Liver (tissue), 9 donors: ENCODE measurements around the gene CIDEB. TPM values are rescaled to one million over a fixed set of nuclear protein-coding genes. Genes with fewer than 3 reads are reported as not detected.

Experiments used
- DNase-seq: peaks from one replicate; pipeline ENCODE4 v3.0.0-alpha.2; 2017; ENCODE audit warnings: low spot score
- H3K27ac ChIP-seq, 2 donors: one replicate each; pipeline ENCODE4 v1.7.0; 2013; ENCODE audit warnings: inconsistent platforms in 2 of 2, low read length in 2 of 2, control low read depth in 1 of 2, low read depth in 1 of 2, mild to moderate bottlenecking in 1 of 2
- H3K27me3 ChIP-seq, 4 donors: one replicate each; pipeline versions ENCODE4 v1.6.1 to v1.7.0; 2013; ENCODE audit warnings: low read length in 3 of 4, inconsistent platforms in 1 of 4, mild to moderate bottlenecking in 1 of 4, moderate library complexity in 1 of 4; ENCODE audit not compliant: control insufficient read depth in 4 of 4, insufficient read depth in 4 of 4
- H3K36me3 ChIP-seq, 4 donors: one replicate each; pipeline versions ENCODE4 v1.6.1 to v1.7.0; 2013; ENCODE audit warnings: low read length in 3 of 4, mild to moderate bottlenecking in 3 of 4, low read depth in 1 of 4, moderate library complexity in 1 of 4; ENCODE audit not compliant: control insufficient read depth in 4 of 4, insufficient read depth in 3 of 4
- H3K4me1 ChIP-seq, 4 donors: one replicate each; pipeline versions ENCODE4 v1.6.1 to v1.7.0; 2013; ENCODE audit warnings: low read length in 3 of 4, mild to moderate bottlenecking in 3 of 4, moderate library complexity in 1 of 4; ENCODE audit not compliant: control insufficient read depth in 4 of 4, insufficient read depth in 4 of 4
- H3K4me3 ChIP-seq, 3 donors: one replicate each; pipeline versions ENCODE4 v1.6.1 to v1.7.0; 2013; ENCODE audit warnings: low read length in 3 of 3, control low read depth in 1 of 3, low read depth in 1 of 3, mild to moderate bottlenecking in 1 of 3
- H3K9ac ChIP-seq, 2 donors: one replicate each; pipeline ENCODE4 v1.7.0; 2013; ENCODE audit warnings: low read length in 2 of 2, mild to moderate bottlenecking in 2 of 2, moderate library complexity in 2 of 2, control low read depth in 1 of 2, low read depth in 1 of 2
- H3K9me3 ChIP-seq, 4 donors: one replicate each; pipeline versions ENCODE4 v1.6.1 to v1.7.0; 2013; ENCODE audit warnings: low read length in 3 of 4; ENCODE audit not compliant: control insufficient read depth in 4 of 4
- CTCF ChIP-seq: fragments of 150-350 bp; IDR thresholded peaks from 2 replicates; pipeline ENCODE4 v1.5.1; 2017; ENCODE audit warnings: improper control_type of control experiment, low read depth, low read length; ENCODE audit not compliant: missing input control
- EGR1 ChIP-seq, 2 donors: IDR thresholded peaks; 2 replicates each; pipeline ENCODE4 v1.6.1; 2016 to 2018; ENCODE audit warnings: antibody characterized with exemption in 2 of 2, low read depth in 2 of 2
- FOXA1 ChIP-seq: IDR thresholded peaks from 2 replicates; pipeline ENCODE4 v1.6.1; 2016; ENCODE audit warnings: antibody characterized with exemption
- FOXA2 ChIP-seq: IDR thresholded peaks from 2 replicates; pipeline ENCODE4 v1.6.1; 2016; ENCODE audit warnings: antibody characterized with exemption
- GABPA ChIP-seq, 2 donors: IDR thresholded peaks in 1 of 2; conservative IDR thresholded peaks in 1 of 2; 2 replicates each; pipeline ENCODE4 v1.6.1; 2016; ENCODE audit warnings: antibody characterized with exemption in 2 of 2, mild to moderate bottlenecking in 1 of 2, moderate library complexity in 1 of 2
- HNF4A ChIP-seq, 2 donors: conservative IDR thresholded peaks; 2 replicates each; pipeline ENCODE4 v1.6.1; 2016; ENCODE audit warnings: antibody characterized with exemption in 2 of 2, mild to moderate bottlenecking in 2 of 2
- HNF4G ChIP-seq: IDR thresholded peaks from 2 replicates; pipeline ENCODE4 v1.6.1; 2016; ENCODE audit warnings: antibody characterized with exemption
- JUND ChIP-seq, 2 donors: IDR thresholded peaks; 2 replicates each; pipeline ENCODE4 v1.6.1; 2016; ENCODE audit warnings: antibody characterized with exemption in 2 of 2
- MAX ChIP-seq: IDR thresholded peaks from 2 replicates; pipeline ENCODE4 v1.6.1; 2016; ENCODE audit warnings: antibody characterized with exemption
- NR2F2 ChIP-seq: IDR thresholded peaks from 2 replicates; pipeline ENCODE4 v1.6.1; 2016; ENCODE audit warnings: antibody characterized with exemption
- RAD21 ChIP-seq, 2 donors: IDR thresholded peaks; 2 replicates each; pipeline ENCODE4 v1.6.1; 2016; ENCODE audit warnings: antibody characterized with exemption in 2 of 2, mild to moderate bottlenecking in 2 of 2
- RXRA ChIP-seq, 2 donors: IDR thresholded peaks; 2 replicates each; pipeline ENCODE4 v1.6.1; 2017 to 2018; ENCODE audit warnings: antibody characterized with exemption in 2 of 2, mild to moderate bottlenecking in 1 of 2
- SP1 ChIP-seq: IDR thresholded peaks from 2 replicates; pipeline ENCODE4 v1.6.1; 2018; ENCODE audit warnings: antibody characterized with exemption, mild to moderate bottlenecking
- TAF1 ChIP-seq: conservative IDR thresholded peaks from 2 replicates; pipeline ENCODE4 v1.6.1; 2016; ENCODE audit warnings: antibody characterized with exemption, mild to moderate bottlenecking
- YY1 ChIP-seq: IDR thresholded peaks from 2 replicates; pipeline ENCODE4 v1.6.1; 2016; ENCODE audit warnings: antibody characterized with exemption, mild to moderate bottlenecking
- WGBS: extraction: QIAGEN DNeasy Blood & Tissue Kit; methylation state at CpG from one replicate; pipeline ENCODE4 v1.1.7; 2013; 5-methylcytosine and 5-hydroxymethylcytosine counted together
- polyA plus RNA-seq, 2 donors: library from polyadenylated mRNA; stranded (reverse) in 1 of 2; unstranded in 1 of 2; fragments of 200-250 nt in 1 of 2; fragments of >200 nt in 1 of 2; fragmentation: Nextera tagmentation in 1 of 2; extraction: Ambion mirVana in 1 of 2; gene quantifications; one replicate each; pipeline versions ENCODE4 v1.2.1 to v1.2.3, GENCODE V29; 2013 to 2015
- total RNA-seq, 2 donors: library from RNA; depleted of rRNA; stranded (reverse); fragments of >200 nt; gene quantifications; one replicate each; pipeline ENCODE4 v1.2.3, GENCODE V29; 2014
- TF ChIP-seq, protein P1 (sequence below): IDR thresholded peaks from 2 replicates; pipeline ENCODE4 v1.6.1; 2016; ENCODE audit warnings: antibody characterized with exemption, mild to moderate bottlenecking
- TF ChIP-seq, protein P2 (sequence below): IDR thresholded peaks from 2 replicates; pipeline ENCODE4 v1.6.1; 2016; ENCODE audit warnings: antibody characterized with exemption
- TF ChIP-seq, protein P3 (sequence below): IDR thresholded peaks from 2 replicates; pipeline ENCODE4 v1.6.1; 2016; ENCODE audit warnings: antibody characterized with exemption
- donor health status: healthy.
- donor health status: healthy.
- donor health status: healthy.
- donor health status: healthy.
- donor health status: healthy.

Gene CIDEB
- total RNA-seq (100 to 1,000 TPM in 1 of 2 donors, 10 to 100 TPM in 1; 32.1 to 142 TPM), polyA plus RNA-seq (100 to 1,000 TPM; 176 to 312 TPM)

DNA sequence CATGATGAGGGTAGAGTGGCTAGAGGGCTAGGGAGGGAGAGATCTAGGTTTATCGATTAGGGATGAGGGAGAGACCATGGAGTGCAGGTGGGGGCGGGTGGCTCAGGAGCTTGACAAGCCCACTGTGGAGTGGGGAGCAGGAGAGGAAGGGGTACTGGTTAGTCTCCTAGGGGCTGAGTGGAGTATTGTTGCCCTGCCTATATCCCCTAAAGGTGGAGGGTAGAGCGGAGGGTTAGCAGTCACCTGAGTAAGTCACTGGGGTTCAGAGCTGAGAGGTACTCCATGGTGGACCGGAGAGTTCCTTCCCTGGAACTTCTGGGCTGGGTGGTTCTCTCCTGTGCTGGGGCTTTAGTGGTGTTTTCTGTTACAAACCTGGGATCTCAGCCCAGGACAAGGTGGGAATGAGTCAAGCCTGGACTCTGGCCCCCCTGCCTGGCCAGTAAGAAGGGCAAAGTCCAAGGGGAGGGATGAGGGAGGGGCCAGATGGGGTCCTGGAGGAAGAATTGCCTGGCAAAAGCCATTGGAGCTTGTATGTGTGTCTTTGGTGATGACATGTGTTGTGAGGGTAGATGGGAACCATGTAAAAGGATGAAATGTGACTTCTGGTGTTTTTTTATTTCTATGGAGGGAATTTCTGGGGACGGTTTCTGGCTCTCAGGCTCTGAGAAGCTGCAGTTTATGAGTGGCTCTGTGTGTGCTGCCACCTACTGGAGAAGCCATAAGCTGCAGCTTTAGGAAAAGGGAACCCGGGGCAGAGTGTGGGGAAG, at the start of gene CIDEB:
Gene CIDEB, minus strand, starts transcription at position 403 of the 767 bp plus-strand sequence. Its CDS starts 119 bp downstream, at position 284.
- Histone ChIP-seq H3K9ac (peak within 1 kb of the TSS; percentile 80 to 98), H3K9me3 (no peaks in the 10 kb centered on the region), H3K27me3 (no peaks in the 10 kb centered on the region), H3K36me3 (peaks cover 4 to 32% (median 21%) of the 10 kb centered on the region in 4 donors), H3K4me1 (peaks cover 32 to 84% (median 73%) of the 10 kb centered on the region in 4 donors), H3K27ac (peak within 1 kb of the TSS; percentile 92 to 97), H3K4me3 (peak within 1 kb of the TSS; percentile 55 to 78 (median 70))
- DNase-seq, result peak; percentile 75
- WGBS, result 25% methylated on average over 6 of the region's 6 CpGs
- TF ChIP-seq FOXA2 (peak; percentile 19), RXRA (IDR thresholded peaks at IDR 0.05) (peak; percentile 70 to 76), GABPA (IDR thresholded peaks at IDR 0.05 in 1 of 2, conservative IDR thresholded peaks at IDR 0.05 in 1 of 2) (peak in 1 of 2 donors; percentile 34), YY1 (peak; percentile 56), NR2F2 (no peak), MAX (no peak), HNF4G (peak; percentile 99), SP1 (peak; percentile 98), JUND (IDR thresholded peaks at IDR 0.05) (peak; percentile 96 to 98), HNF4A (conservative IDR thresholded peaks at IDR 0.05) (peak; percentile 100), TAF1 (peak; percentile 96), RAD21 (IDR thresholded peaks at IDR 0.05) (peak; percentile 69 to 74), FOXA1 (peak; percentile 10), CTCF (peak; percentile 77), EGR1 (IDR thresholded peaks at IDR 0.05; ENCODE audit: low read depth in 2 of 2) (peak in 1 of 2 donors; percentile 30)
- TF ChIP-seq, protein P1, sequence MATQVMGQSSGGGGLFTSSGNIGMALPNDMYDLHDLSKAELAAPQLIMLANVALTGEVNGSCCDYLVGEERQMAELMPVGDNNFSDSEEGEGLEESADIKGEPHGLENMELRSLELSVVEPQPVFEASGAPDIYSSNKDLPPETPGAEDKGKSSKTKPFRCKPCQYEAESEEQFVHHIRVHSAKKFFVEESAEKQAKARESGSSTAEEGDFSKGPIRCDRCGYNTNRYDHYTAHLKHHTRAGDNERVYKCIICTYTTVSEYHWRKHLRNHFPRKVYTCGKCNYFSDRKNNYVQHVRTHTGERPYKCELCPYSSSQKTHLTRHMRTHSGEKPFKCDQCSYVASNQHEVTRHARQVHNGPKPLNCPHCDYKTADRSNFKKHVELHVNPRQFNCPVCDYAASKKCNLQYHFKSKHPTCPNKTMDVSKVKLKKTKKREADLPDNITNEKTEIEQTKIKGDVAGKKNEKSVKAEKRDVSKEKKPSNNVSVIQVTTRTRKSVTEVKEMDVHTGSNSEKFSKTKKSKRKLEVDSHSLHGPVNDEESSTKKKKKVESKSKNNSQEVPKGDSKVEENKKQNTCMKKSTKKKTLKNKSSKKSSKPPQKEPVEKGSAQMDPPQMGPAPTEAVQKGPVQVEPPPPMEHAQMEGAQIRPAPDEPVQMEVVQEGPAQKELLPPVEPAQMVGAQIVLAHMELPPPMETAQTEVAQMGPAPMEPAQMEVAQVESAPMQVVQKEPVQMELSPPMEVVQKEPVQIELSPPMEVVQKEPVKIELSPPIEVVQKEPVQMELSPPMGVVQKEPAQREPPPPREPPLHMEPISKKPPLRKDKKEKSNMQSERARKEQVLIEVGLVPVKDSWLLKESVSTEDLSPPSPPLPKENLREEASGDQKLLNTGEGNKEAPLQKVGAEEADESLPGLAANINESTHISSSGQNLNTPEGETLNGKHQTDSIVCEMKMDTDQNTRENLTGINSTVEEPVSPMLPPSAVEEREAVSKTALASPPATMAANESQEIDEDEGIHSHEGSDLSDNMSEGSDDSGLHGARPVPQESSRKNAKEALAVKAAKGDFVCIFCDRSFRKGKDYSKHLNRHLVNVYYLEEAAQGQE, result peak; percentile 90
- TF ChIP-seq, protein P2, sequence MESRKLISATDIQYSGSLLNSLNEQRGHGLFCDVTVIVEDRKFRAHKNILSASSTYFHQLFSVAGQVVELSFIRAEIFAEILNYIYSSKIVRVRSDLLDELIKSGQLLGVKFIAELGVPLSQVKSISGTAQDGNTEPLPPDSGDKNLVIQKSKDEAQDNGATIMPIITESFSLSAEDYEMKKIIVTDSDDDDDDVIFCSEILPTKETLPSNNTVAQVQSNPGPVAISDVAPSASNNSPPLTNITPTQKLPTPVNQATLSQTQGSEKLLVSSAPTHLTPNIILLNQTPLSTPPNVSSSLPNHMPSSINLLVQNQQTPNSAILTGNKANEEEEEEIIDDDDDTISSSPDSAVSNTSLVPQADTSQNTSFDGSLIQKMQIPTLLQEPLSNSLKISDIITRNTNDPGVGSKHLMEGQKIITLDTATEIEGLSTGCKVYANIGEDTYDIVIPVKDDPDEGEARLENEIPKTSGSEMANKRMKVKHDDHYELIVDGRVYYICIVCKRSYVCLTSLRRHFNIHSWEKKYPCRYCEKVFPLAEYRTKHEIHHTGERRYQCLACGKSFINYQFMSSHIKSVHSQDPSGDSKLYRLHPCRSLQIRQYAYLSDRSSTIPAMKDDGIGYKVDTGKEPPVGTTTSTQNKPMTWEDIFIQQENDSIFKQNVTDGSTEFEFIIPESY, result peak; percentile 50
- TF ChIP-seq, protein P3, sequence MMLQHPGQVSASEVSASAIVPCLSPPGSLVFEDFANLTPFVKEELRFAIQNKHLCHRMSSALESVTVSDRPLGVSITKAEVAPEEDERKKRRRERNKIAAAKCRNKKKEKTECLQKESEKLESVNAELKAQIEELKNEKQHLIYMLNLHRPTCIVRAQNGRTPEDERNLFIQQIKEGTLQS, result peak; percentile 96
